ENCODE data around the gene METAP2. TPM values are rescaled to one million over a fixed set of nuclear protein-coding genes. Genes with fewer than 3 reads are reported as not detected.

The METAP2 gene
- 89.1 and 105 TPM in 2 replicates for total RNA-seq
- 16.0 and 28.5 TPM in 2 replicates for polyA plus RNA-seq
- 58.3 and 59.5 TPM in 2 replicates for polyA plus RNA-seq (2011; cell fraction: cytosol; rRNA removed)
- polyA plus RNA-seq (2011; cell fraction: nucleus; rRNA removed), result 27.1 and 61.2 TPM in 2 replicates
- polyA plus RNA-seq (2012), result 108 and 144 TPM in 2 replicates
- 17.6 and 17.7 TPM in 2 replicates for polyA minus RNA-seq
- polyA minus RNA-seq (2011; cell fraction: cytosol; rRNA and poly(A)+ RNA removed), result 33.7 TPM
- 22.5 and 26.0 TPM in 2 replicates for polyA minus RNA-seq (2011; cell fraction: nucleus; rRNA and poly(A)+ RNA removed)
- Bru-seq, nascent RNA, result percentile 93 among the genes with signal in this experiment
- percentile 92 among the genes with signal in this experiment for BruChase-seq, experiment 1, labeled RNA remaining after a 6-hour chase
- percentile 87 among the genes with signal in this experiment for BruChase-seq, experiment 2, labeled RNA remaining after a 2-hour chase
- long read RNA-seq, transcript METAP2-210 (11 exons, 1,874 nt), result minor isoform, 33 of 191 reads
- long read RNA-seq, transcript METAP2-202 (11 exons, 3,601 nt), result major isoform, 140 of 191 reads
- long read RNA-seq, partial matches to known transcripts, result 13 of 191 reads
- long read RNA-seq, other reads (novel, unspliced or antisense), result 3 of 191 reads

- H4K20me1 ChIP-seq (replicated peaks; ENCODE audit: control insufficient read depth, extremely low read depth, insufficient read depth, low read length), result no peaks in the 10 kb centered on the region
- BruUV-seq (replicated peaks), result TSS peak; percentile 47
- peaks cover 18% of the 10 kb centered on the region for H3K4me1 ChIP-seq (ENCODE audit: control insufficient read depth, extremely low read depth, insufficient read depth, low read length)
- no peaks in the 10 kb centered on the region for H3K9me3 ChIP-seq (replicated peaks; ENCODE audit: control insufficient read depth, insufficient read depth, low read length)
- H3K4me3 ChIP-seq (replicated peaks in 1 of 3; ENCODE audit: insufficient read depth in 1 of 3, low read depth in 1 of 3, low read length in 3 of 3), result peak within 1 kb of the TSS; percentile 62 to 82 (median 78)
- FAIRE-seq, result peak; percentile 96
- dilution Hi-C loops (cut with MboI; ENCODE audit: extremely low pct_ligation_motif_present, low sequenced_read_pairs), result no loop called here
- H2AFZ ChIP-seq (ENCODE audit: low read depth, low read length), result peak within 1 kb of the TSS; percentile 82
- no peaks in the 10 kb centered on the region for H3K9me1 ChIP-seq (replicated peaks; ENCODE audit: control insufficient read depth, extremely low read depth, insufficient read depth, low read length)
- intact Hi-C loops (cut with micrococcal nuclease), result loop anchor here (2.0 to 5.0 kb wide), 4 partner anchors 115 to 372 kb away; no protein-coding TSS in a partner anchor
- ChIA-PET CTCF (interaction anchor here (0.8 to 2.4 kb wide), 7 partner anchors 9 to 138 kb away, joined by 3 to 13 read pairs (median 3); no protein-coding TSS in a partner anchor), POLR2A (interaction anchor here (0.6 to 1.3 kb wide), 10 partner anchors 9 to 553 kb away, joined by 3 to 7 read pairs (median 3); partner anchors contain the start of genes FGD6, NDUFA12, NR2C1 and VEZT)
- peaks cover 5 to 9% of the 10 kb centered on the region in 2 experiments for H3K36me3 ChIP-seq (ENCODE audit: control insufficient read depth in 2 of 2, extremely low read depth in 1 of 2, insufficient read depth in 2 of 2, low read length in 2 of 2)
- peak; percentile 97 for DNase-seq (ENCODE audit: low read depth, low spot score)
- TF ChIP-seq EZH2 (IDR thresholded peaks at IDR 0.05; ENCODE audit: borderline replicate concordance, low read depth, low read length, severe bottlenecking), result no peak
- no peak for TF ChIP-seq GATA2 (IDR thresholded peaks at IDR 0.05; ENCODE audit: insufficient read depth, insufficient read length, low read depth, low read length)
- TF ChIP-seq, protein P1, sequence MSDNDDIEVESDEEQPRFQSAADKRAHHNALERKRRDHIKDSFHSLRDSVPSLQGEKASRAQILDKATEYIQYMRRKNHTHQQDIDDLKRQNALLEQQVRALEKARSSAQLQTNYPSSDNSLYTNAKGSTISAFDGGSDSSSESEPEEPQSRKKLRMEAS (IDR thresholded peaks at IDR 0.05; ENCODE audit: insufficient read depth, insufficient read length), result peak; percentile 64
- TF ChIP-seq POLR2AphosphoS5 (IDR thresholded peaks at IDR 0.05; ENCODE audit: insufficient read depth, low read depth, low read length), result peak; percentile 97
- no peak for TF ChIP-seq JUN (IDR thresholded peaks at IDR 0.05; ENCODE audit: borderline replicate concordance, insufficient read depth, insufficient read length, low read depth)
- peak; percentile 85 for TF ChIP-seq POLR2A (IDR thresholded peaks at IDR 0.05; ENCODE audit: low read depth, low read length)
- no peak for TF ChIP-seq FOS (IDR thresholded peaks at IDR 0.05; ENCODE audit: borderline replicate concordance, insufficient read depth, low read length)
- TF ChIP-seq CTCF (IDR thresholded peaks at IDR 0.05; ENCODE audit: extremely low read depth in 1 of 2, insufficient read depth in 1 of 2, low read depth in 1 of 2, low read length in 2 of 2), result no peak
- peak; percentile 69 for TF ChIP-seq MYC (IDR thresholded peaks at IDR 0.05; ENCODE audit: low read depth, low read length)
- peak within 1 kb of the TSS; percentile 100 for H3K4me2 ChIP-seq (ENCODE audit: insufficient read depth, low read length)
- H3K27ac ChIP-seq (ENCODE audit: insufficient read depth, low read depth, low read length), result peak within 1 kb of the TSS; percentile 87
- H3K27me3 ChIP-seq (ENCODE audit: control insufficient read depth in 2 of 2, insufficient read depth in 2 of 2, low read length in 2 of 2), result no peaks in the 10 kb centered on the region
- peaks cover 51% of the 10 kb centered on the region for H3K79me2 ChIP-seq (ENCODE audit: control insufficient read depth, insufficient read depth, low read length)
- peak within 1 kb of the TSS; percentile 97 for H3K9ac ChIP-seq (replicated peaks; ENCODE audit: extremely low read depth, insufficient read depth, low read length)
Measured at GRCh38 chr12:95473884-95474659, at the start of gene METAP2. TSS of gene METAP2 (plus strand) at chr12:95474152. CDS start at chr12:95474180, 28 bp downstream.

Data from endothelial cell of umbilical vein (primary cell).